Endodermal cell (in vitro differentiated cells): ENCODE measurements around the gene GPR176. TPM values are rescaled to one million over a fixed set of nuclear protein-coding genes. Genes with fewer than 3 reads are reported as not detected.

Experiments
- DNase-seq: peaks from one replicate; pipeline ENCODE4 v3.0.0-alpha.2; 2017
- H3K27ac ChIP-seq: 2 replicates; pipeline ENCODE4 v1.5.1; 2013; ENCODE audit warnings: mild to moderate bottlenecking, low read depth, low read length, moderate library complexity
- H3K27me3 ChIP-seq: 2 replicates; pipeline ENCODE4 v1.6.1; 2013; ENCODE audit warnings: mild to moderate bottlenecking, low read length, moderate library complexity; ENCODE audit not compliant: insufficient read depth, control insufficient read depth, poor library complexity, severe bottlenecking
- H3K36me3 ChIP-seq: 2 replicates; pipeline ENCODE4 v1.7.0; 2013; ENCODE audit warnings: mild to moderate bottlenecking, low read length, moderate library complexity; ENCODE audit not compliant: control insufficient read depth, insufficient read depth
- H3K4me1 ChIP-seq: one replicate; pipeline ENCODE4 v1.7.0; 2013; ENCODE audit warnings: low read length; ENCODE audit not compliant: control insufficient read depth, insufficient read depth
- H3K4me3 ChIP-seq: 2 replicates; pipeline ENCODE4 v1.5.1; 2013; ENCODE audit warnings: mild to moderate bottlenecking, low read length, moderate library complexity
- H3K9ac ChIP-seq: 2 replicates; pipeline ENCODE4 v1.6.1; 2013; ENCODE audit warnings: mild to moderate bottlenecking, low read length, moderate library complexity; ENCODE audit not compliant: poor library complexity, severe bottlenecking; ENCODE audit errors: extremely low read depth
- H3K9me3 ChIP-seq: 2 replicates; pipeline ENCODE4 v1.6.1; 2013; ENCODE audit warnings: mild to moderate bottlenecking, low read length, moderate library complexity; ENCODE audit not compliant: control insufficient read depth
- H3K27ac Mint-ChIP-seq: 2 replicates; pipeline ENCODE4 v1.8.0; 2020; ENCODE audit warnings: mixed read lengths
- H3K27me3 Mint-ChIP-seq: 2 replicates; pipeline ENCODE4 v1.8.0; 2021; ENCODE audit warnings: mild to moderate bottlenecking, mixed read lengths; ENCODE audit not compliant: insufficient read depth
- H3K36me3 Mint-ChIP-seq: 2 replicates; pipeline ENCODE4 v1.8.0; 2020; ENCODE audit warnings: low read depth, mixed read lengths
- H3K4me1 Mint-ChIP-seq: 2 replicates; pipeline ENCODE4 v1.8.0; 2020; ENCODE audit warnings: mixed read lengths
- H3K4me3 Mint-ChIP-seq: 2 replicates; pipeline ENCODE4 v1.8.0; 2020; ENCODE audit warnings: mild to moderate bottlenecking, moderate library complexity, mixed read lengths
- H3K9me3 Mint-ChIP-seq: 2 replicates; pipeline ENCODE4 v1.8.0; 2020; ENCODE audit warnings: mild to moderate bottlenecking, mixed read lengths
- WGBS, 2 experiments: methylation state at CpG; one replicate each; pipeline versions ENCODE4 v1.1.5 to v1.1.7; 2013; ENCODE audit warnings: missing lambda C conversion rate in 2 of 2, mixed read lengths in 1 of 2; ENCODE audit not compliant: insufficient coverage in 1 of 2, insufficient read length in 1 of 2; 5-methylcytosine and 5-hydroxymethylcytosine counted together
- total RNA-seq, 2 donors: library from RNA; stranded (reverse); fragmentation: NEBNext Ultra II Directional in 1 of 2; extraction: Animal tissue kit (Norgen Biotek cat#: 25700) in 1 of 2; gene quantifications; 2 replicates in 1 of 2; 3 replicates in 1 of 2; pipeline ENCODE4 v1.2.1, GENCODE V29; 2021
- TF ChIP-seq, protein P1 (sequence below): fragments of 200-600 bp; sonication (generic); conservative IDR thresholded peaks from 2 replicates; pipeline ENCODE4 v1.5.0; 2021; ENCODE audit warnings: antibody characterized with exemption, mild to moderate bottlenecking

GPR176 gene
- total RNA-seq, 2 donors from 2014 or later = 26.0 to 31.1 TPM

DNA sequence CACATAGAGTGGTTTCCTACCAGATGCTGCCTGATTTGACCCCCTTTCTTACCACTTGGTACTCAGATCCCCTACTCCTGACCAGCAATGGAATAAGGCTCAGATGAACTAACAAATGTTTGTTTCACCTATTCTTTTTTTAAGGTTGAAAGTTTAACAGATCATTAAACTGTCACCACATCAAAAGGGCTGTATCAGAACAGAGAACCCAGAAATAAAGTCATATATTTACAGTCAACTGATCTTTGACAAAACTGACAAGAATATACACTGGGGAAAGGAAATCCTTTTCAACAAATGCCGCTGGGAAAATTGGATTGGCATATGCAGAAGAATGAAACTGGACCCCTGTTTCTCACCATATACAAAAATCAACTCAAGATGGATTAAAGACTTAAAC, 56.0 kb downstream of the GPR176 start:
- Histone ChIP-seq H3K9ac (no peak overlapping the region), H3K4me1 (no peaks in the 10 kb centered on the region), H3K36me3 (no peaks in the 10 kb centered on the region), H3K9me3 (no peaks in the 10 kb centered on the region), H3K27ac (no peak overlapping the region), H3K27me3 (no peaks in the 10 kb centered on the region), H3K4me3 (no peak overlapping the region)
- Mint-ChIP-seq H3K27ac (no peak overlapping the region), H3K27me3 (no peaks in the 10 kb centered on the region), H3K36me3 (no peaks in the 10 kb centered on the region), H3K4me3 (no peak overlapping the region), H3K4me1 (no peaks in the 10 kb centered on the region), H3K9me3 (no peaks in the 10 kb centered on the region)
- TF ChIP-seq, protein P1, sequence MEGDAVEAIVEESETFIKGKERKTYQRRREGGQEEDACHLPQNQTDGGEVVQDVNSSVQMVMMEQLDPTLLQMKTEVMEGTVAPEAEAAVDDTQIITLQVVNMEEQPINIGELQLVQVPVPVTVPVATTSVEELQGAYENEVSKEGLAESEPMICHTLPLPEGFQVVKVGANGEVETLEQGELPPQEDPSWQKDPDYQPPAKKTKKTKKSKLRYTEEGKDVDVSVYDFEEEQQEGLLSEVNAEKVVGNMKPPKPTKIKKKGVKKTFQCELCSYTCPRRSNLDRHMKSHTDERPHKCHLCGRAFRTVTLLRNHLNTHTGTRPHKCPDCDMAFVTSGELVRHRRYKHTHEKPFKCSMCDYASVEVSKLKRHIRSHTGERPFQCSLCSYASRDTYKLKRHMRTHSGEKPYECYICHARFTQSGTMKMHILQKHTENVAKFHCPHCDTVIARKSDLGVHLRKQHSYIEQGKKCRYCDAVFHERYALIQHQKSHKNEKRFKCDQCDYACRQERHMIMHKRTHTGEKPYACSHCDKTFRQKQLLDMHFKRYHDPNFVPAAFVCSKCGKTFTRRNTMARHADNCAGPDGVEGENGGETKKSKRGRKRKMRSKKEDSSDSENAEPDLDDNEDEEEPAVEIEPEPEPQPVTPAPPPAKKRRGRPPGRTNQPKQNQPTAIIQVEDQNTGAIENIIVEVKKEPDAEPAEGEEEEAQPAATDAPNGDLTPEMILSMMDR = no peak
- no peak for DNase-seq
- WGBS, 2 experiments = 100% methylated on average over 1 of the region's 1 CpG; no CpG with 5 or more reads in 1 of the 2 experiments

DNA sequence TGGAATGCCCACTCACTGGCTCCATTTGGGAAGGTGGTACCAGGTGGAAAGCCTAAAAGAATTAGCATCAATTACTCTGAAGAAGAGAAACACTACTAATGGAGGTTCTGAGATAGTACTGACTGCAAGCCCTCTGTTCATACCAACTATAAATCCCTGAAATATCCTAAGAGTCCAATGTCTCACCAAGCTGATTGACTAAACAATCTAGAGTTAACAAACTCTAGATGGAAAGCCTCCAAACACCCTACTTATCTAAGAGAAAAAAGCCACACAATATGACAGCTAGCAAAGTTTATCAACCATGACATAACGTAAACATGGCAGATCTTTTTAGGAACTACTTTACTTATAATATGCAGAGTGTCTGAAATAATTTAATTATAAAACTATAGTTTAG, 59.2 kb downstream of the GPR176 start:
- Histone ChIP-seq H3K36me3 (no peaks in the 10 kb centered on the region), H3K4me1 (no peaks in the 10 kb centered on the region), H3K4me3 (no peak overlapping the region), H3K9ac (no peak overlapping the region), H3K9me3 (no peaks in the 10 kb centered on the region), H3K27ac (no peak overlapping the region), H3K27me3 (no peaks in the 10 kb centered on the region)
- H3K4me3 Mint-ChIP-seq = no peak overlapping the region
- no peak overlapping the region for H3K27ac Mint-ChIP-seq
- TF ChIP-seq, protein P1 = no peak
- peaks cover 5% of the 10 kb centered on the region for H3K36me3 Mint-ChIP-seq
- no peak for DNase-seq
- no peaks in the 10 kb centered on the region for H3K4me1 Mint-ChIP-seq
- peaks cover 2% of the 10 kb centered on the region for H3K9me3 Mint-ChIP-seq
- 100% methylated on average over 1 of the region's 1 CpG; no CpG with 5 or more reads in 1 of the 2 experiments for WGBS, 2 experiments
- no peaks in the 10 kb centered on the region for H3K27me3 Mint-ChIP-seq

GRCh38 chr15:39860200-39860599, 59.9 kb downstream of the GPR176 start:
- Histone ChIP-seq H3K27me3 (no peaks in the 10 kb centered on the region), H3K4me1 (no peaks in the 10 kb centered on the region), H3K4me3 (no peak overlapping the region), H3K36me3 (no peaks in the 10 kb centered on the region), H3K9ac (no peak overlapping the region), H3K27ac (no peak overlapping the region), H3K9me3 (no peaks in the 10 kb centered on the region)
- Mint-ChIP-seq H3K27ac (no peak overlapping the region), H3K36me3 (peaks cover 5% of the 10 kb centered on the region), H3K4me3 (no peak overlapping the region), H3K4me1 (no peaks in the 10 kb centered on the region), H3K27me3 (no peaks in the 10 kb centered on the region), H3K9me3 (peaks cover 2% of the 10 kb centered on the region)
- WGBS, 2 experiments = 90 to 96% methylated on average over 2 to 3 of the region's 3 CpGs
- TF ChIP-seq, protein P1 = no peak
- DNase-seq = no peak
